Prostate gland (tissue), 2 donors: ENCODE data around the gene MATN1.
"Not testable (repeated sequence)": the region's sequence is repeated elsewhere in the genome, so short reads cannot be mapped to it uniquely, and the experiment has no call there.

Experiments
- POLR2A ChIP-seq: fragments of 450-650 bp; IDR thresholded peaks from one replicate; pipeline ENCODE4 v1.6.1; 2016; ENCODE audit warnings: antibody characterized with exemption, mild to moderate bottlenecking
- POLR2AphosphoS5 ChIP-seq: sonication (generic); formaldehyde crosslinking; IDR thresholded peaks from one replicate; pipeline ENCODE4 v1.6.1; 2017; ENCODE audit warnings: antibody characterized with exemption
- TF ChIP-seq, protein P1 (sequence below), 4 experiments: fragments of 200-600 bp in 2 of 4; fragments of 450-650 bp in 2 of 4; sonication (generic) in 2 of 4; IDR thresholded peaks; 1 replicate in 3 of 4; 2 replicates in 1 of 4; pipeline ENCODE4 v1.5.1; 2016 to 2019; ENCODE audit warnings: antibody characterized with exemption in 4 of 4, mild to moderate bottlenecking in 2 of 4, moderate library complexity in 2 of 4

DNA sequence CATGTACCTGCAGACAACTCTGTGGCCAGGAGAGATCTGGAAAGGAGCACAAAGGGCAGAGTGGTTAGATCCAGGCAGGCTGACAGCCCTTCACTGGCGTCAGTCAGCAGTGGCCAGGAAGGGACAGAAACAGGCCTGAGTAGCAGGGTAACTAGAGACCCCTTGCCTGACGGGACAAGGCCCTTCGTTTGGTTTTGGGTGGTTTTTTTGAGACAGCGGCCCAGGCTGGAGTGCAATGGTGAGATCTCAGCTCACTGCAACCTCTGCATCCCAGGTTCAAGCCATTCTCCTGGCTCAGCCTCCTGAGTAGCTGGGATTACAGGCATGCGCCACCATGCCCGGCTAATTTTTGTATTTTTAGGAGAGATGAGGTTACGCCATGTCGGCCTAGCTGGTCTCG, 34.9 kb downstream of the MATN1 start:
- TF ChIP-seq, protein P1, sequence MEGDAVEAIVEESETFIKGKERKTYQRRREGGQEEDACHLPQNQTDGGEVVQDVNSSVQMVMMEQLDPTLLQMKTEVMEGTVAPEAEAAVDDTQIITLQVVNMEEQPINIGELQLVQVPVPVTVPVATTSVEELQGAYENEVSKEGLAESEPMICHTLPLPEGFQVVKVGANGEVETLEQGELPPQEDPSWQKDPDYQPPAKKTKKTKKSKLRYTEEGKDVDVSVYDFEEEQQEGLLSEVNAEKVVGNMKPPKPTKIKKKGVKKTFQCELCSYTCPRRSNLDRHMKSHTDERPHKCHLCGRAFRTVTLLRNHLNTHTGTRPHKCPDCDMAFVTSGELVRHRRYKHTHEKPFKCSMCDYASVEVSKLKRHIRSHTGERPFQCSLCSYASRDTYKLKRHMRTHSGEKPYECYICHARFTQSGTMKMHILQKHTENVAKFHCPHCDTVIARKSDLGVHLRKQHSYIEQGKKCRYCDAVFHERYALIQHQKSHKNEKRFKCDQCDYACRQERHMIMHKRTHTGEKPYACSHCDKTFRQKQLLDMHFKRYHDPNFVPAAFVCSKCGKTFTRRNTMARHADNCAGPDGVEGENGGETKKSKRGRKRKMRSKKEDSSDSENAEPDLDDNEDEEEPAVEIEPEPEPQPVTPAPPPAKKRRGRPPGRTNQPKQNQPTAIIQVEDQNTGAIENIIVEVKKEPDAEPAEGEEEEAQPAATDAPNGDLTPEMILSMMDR (IDR thresholded peaks at IDR 0.05): not testable (repeated sequence)
- not testable (repeated sequence) for TF ChIP-seq POLR2A, POLR2AphosphoS5
